ENCODE data around the gene KANSL1. TPM values are rescaled to one million over a fixed set of nuclear protein-coding genes. Genes with fewer than 3 reads are reported as not detected.

The KANSL1 gene
- total RNA-seq, 1 experiment from 2014 or later, result 72.7 TPM

DNA sequence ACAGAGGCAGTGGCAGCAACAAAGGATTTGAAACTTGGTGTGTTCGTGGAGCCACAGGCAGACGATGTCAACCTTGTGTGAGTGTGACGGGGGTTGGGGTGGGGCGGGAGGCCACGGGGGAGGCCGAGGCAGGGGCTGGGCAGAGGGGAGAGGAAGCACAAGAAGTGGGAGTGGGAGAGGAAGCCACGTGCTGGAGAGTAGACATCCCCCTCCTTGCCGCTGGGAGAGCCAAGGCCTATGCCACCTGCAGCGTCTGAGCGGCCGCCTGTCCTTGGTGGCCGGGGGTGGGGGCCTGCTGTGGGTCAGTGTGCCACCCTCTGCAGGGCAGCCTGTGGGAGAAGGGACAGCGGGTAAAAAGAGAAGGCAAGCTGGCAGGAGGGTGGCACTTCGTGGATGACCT is 168.6 kb downstream of the KANSL1 start:
- ChIA-PET CTCF (interaction anchor here (1.1 kb wide), 1 partner anchor 168 kb away, joined by 3 read pairs; the partner anchor contains the start of gene KANSL1), POLR2A (no interaction called here)
- DNase-seq (ENCODE audit: low spot score), result no peak
- Mint-ChIP-seq H3K4me3 (no peak overlapping the region), H3K36me3 (peaks cover 9% of the 10 kb centered on the region; the same call in 1 of the 2 replicates), H3K27me3 (ENCODE audit: low read depth) (no peaks in the 10 kb centered on the region), H3K9me3 (no peaks in the 10 kb centered on the region), H3K4me1 (peaks cover 28% of the 10 kb centered on the region), H3K27ac (no peak overlapping the region)
- no peak for ATAC-seq
- TF ChIP-seq FOXP1 (CRISPR knock-in tag; IDR thresholded peaks at IDR 0.05; ENCODE audit: borderline replicate concordance), result no peak
- no peak for TF ChIP-seq EMX1 (CRISPR knock-in tag; IDR thresholded peaks at IDR 0.05)
- TF ChIP-seq FOXJ3 (CRISPR knock-in tag; IDR thresholded peaks at IDR 0.05; ENCODE audit: borderline replicate concordance), result no peak
- no peak for TF ChIP-seq ZNF281 (CRISPR knock-in tag; IDR thresholded peaks at IDR 0.05)
- no peak for TF ChIP-seq ZNF138 (CRISPR knock-in tag; conservative IDR thresholded peaks at IDR 0.05)
- no peak for TF ChIP-seq CDX4 (CRISPR knock-in tag; IDR thresholded peaks at IDR 0.05; ENCODE audit: borderline replicate concordance)
- TF ChIP-seq TEAD1 (CRISPR knock-in tag; IDR thresholded peaks at IDR 0.05), result no peak
- TF ChIP-seq OVOL2 (CRISPR knock-in tag; IDR thresholded peaks at IDR 0.05; ENCODE audit: borderline replicate concordance), result no peak
- TF ChIP-seq, protein P1, sequence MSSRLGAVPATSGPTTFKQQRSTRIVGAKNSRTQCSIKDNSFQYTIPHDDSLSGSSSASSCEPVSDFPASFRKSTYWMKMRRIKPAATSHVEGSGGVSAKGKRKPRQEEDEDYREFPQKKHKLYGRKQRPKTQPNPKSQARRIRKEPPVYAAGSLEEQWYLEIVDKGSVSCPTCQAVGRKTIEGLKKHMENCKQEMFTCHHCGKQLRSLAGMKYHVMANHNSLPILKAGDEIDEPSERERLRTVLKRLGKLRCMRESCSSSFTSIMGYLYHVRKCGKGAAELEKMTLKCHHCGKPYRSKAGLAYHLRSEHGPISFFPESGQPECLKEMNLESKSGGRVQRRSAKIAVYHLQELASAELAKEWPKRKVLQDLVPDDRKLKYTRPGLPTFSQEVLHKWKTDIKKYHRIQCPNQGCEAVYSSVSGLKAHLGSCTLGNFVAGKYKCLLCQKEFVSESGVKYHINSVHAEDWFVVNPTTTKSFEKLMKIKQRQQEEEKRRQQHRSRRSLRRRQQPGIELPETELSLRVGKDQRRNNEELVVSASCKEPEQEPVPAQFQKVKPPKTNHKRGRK (CRISPR knock-in tag; IDR thresholded peaks at IDR 0.05; ENCODE audit: borderline replicate concordance), result no peak
- no peak for TF ChIP-seq TEAD4 (CRISPR knock-in tag; IDR thresholded peaks at IDR 0.05)
- no peak for TF ChIP-seq IRF1 (CRISPR knock-in tag; IDR thresholded peaks at IDR 0.05)
- no peak for TF ChIP-seq MXD4 (CRISPR knock-in tag; IDR thresholded peaks at IDR 0.05; ENCODE audit: borderline replicate concordance)
- no peak for TF ChIP-seq HMGA2 (CRISPR knock-in tag; IDR thresholded peaks at IDR 0.05)
- no peak for TF ChIP-seq ARID4B (CRISPR knock-in tag; IDR thresholded peaks at IDR 0.05; ENCODE audit: borderline replicate concordance)
- TF ChIP-seq, protein P2, sequence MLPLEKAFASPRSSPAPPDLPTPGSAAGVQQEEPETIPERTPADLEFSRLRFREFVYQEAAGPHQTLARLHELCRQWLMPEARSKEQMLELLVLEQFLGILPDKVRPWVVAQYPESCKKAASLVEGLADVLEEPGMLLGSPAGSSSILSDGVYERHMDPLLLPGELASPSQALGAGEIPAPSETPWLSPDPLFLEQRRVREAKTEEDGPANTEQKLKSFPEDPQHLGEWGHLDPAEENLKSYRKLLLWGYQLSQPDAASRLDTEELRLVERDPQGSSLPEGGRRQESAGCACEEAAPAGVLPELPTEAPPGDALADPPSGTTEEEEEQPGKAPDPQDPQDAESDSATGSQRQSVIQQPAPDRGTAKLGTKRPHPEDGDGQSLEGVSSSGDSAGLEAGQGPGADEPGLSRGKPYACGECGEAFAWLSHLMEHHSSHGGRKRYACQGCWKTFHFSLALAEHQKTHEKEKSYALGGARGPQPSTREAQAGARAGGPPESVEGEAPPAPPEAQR (CRISPR knock-in tag; IDR thresholded peaks at IDR 0.05), result no peak

Measured in WTC11 (cell line).